HG03432 (cell line): ENCODE data around the gene SMIM13.
A peak's percentile ranks its signal among the peaks of the same experiment; 100 is the strongest.

ENCODE experiments used
- ATAC-seq: cut with Tn5 transposase; IDR thresholded peaks from one replicate; pipeline ENCODE4 v1.9.1; 2021; ENCODE audit warnings: mild to moderate bottlenecking, moderate library complexity; ENCODE audit not compliant: unreplicated experiment

The SMIM13 gene

GRCh38 chr6:11149551-11149950 lies 55.9 kb downstream of the SMIM13 start:
- ATAC-seq: no peak

- no peak for ATAC-seq
Observed at GRCh38 chr6:11151488-11151887, 57.9 kb downstream of the SMIM13 start.

GRCh38 chr6:11152581-11152980 lies 58.9 kb downstream of the SMIM13 start:
- ATAC-seq: no peak

GRCh38 chr6:11153447-11153846 lies 59.8 kb downstream of the SMIM13 start:
- ATAC-seq: no peak

GRCh38 chr6:11155589-11155988 lies 62.0 kb downstream of the SMIM13 start:
- ATAC-seq: no peak

- no peak for ATAC-seq
Observed at GRCh38 chr6:11160199-11160598, 66.6 kb downstream of the SMIM13 start.

GRCh38 chr6:11161031-11161956 lies 67.7 kb downstream of the SMIM13 start:
- ATAC-seq: no peak

GRCh38 chr6:11162262-11162661 lies 68.6 kb downstream of the SMIM13 start:
- ATAC-seq: no peak

- ATAC-seq: no peak
Observed at GRCh38 chr6:11163932-11164331, 70.3 kb downstream of the SMIM13 start.

GRCh38 chr6:11164717-11165646 lies 71.3 kb downstream of the SMIM13 start:
- ATAC-seq: no peak

- ATAC-seq: no peak
Observed at GRCh38 chr6:11166948-11167347, 73.3 kb downstream of the SMIM13 start.

GRCh38 chr6:11168091-11168635 lies 74.5 kb downstream of the SMIM13 start:
- ATAC-seq: no peak

- ATAC-seq: no peak
Observed at GRCh38 chr6:11171952-11172351, 78.3 kb downstream of the SMIM13 start.

- ATAC-seq: peak; percentile 51
Observed at GRCh38 chr6:11172501-11173327, 79.1 kb downstream of the SMIM13 start.

GRCh38 chr6:11174242-11174611 lies 80.6 kb downstream of the SMIM13 start:
- ATAC-seq: no peak

- no peak for ATAC-seq
Observed at GRCh38 chr6:11177271-11177670, 83.6 kb downstream of the SMIM13 start.

- no peak for ATAC-seq
Observed at GRCh38 chr6:11179088-11179418, 85.4 kb downstream of the SMIM13 start.

- no peak for ATAC-seq
Observed at GRCh38 chr6:11179419-11180202, 86.0 kb downstream of the SMIM13 start.

GRCh38 chr6:11181478-11182136 lies 88.0 kb downstream of the SMIM13 start:
- no peak for ATAC-seq
